Activated T-cell treated with anti-CD3 and anti-CD28 coated beads, Interleukin-2, amount 50 U/mL, for 48 hours (primary cell): ENCODE data around the gene IER5.

Experiments used
- DNase-seq, 2 experiments: peaks; one replicate each; pipeline ENCODE4 v3.0.0-alpha.2; 2020

IER5 gene

DNA sequence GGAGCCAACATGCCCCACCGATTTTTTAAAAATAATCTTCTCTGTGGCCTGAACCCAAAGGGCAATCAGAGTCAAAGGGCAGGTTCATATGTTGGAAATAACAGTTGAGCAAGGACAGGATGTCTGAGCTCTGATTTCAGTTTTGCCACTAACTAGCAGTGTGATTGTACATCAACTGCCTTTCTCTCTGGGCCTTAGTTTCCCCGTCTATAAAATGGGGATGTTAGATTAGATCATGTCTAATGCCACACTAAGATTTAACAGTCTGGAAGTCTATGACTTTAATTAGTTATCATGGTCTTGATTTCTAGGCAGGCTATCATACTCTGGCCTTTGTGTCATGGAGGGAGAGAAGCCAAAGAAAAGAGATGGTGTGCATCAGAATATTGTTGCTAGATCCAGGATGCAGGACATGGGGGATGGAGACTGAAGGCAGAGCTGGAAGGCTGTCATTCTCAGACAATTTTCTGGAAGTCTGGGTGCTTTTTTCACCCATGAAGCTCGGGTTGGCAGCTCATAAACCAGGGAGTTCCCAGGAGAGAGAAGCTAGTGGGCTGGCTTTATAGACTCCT is 28.4 kb downstream of the IER5 start:
- no peak for DNase-seq

- no peak for DNase-seq
These were observed 29.3 kb downstream of the IER5 start for GRCh38 chr1:181117648-181118449.

DNA sequence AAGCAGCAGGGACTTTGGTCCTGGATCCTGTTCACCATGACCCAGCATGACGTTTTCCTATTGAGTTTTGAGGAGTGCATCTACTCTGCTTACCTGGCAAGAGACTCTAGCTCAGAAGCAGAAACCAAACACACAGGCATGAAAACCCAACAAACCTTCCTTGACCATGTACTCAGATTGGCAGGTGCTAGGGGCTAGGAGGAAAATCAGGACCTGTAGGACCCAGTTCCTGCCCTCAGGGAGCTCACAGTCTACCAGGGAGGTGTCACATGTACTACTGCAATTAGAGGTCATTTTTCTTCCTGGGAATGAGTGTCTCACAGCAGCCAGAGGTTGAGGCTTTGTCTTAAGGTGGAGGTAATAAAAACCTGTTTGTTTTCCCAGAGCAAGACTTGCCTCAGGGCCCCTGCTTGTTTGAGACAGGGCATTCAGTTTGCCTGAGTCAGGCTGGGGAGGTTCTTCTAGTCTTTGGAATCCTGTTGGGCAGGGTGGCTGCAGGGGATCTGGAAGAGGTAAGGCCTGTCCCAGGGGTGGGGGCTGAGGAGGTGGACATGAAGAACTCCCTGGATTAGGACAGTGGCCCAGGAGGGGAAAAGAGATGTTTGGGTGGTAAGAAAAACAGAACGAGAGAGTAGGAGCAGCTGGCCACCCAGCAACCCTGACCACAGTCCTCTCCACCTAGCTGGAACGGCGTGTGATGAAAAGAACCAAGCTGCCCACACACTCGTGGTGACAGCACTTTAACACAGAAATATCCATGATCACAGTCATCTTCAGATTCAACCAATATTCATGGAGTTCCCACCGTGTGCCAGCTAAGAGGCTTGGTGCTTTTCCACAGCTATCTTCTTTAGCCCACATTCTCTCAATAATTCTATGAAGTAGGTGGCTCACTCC is 30.8 kb downstream of the IER5 start:
- no peak for DNase-seq

- no peak for DNase-seq
These were observed 32.4 kb downstream of the IER5 start for GRCh38 chr1:181120924-181121323.

DNA sequence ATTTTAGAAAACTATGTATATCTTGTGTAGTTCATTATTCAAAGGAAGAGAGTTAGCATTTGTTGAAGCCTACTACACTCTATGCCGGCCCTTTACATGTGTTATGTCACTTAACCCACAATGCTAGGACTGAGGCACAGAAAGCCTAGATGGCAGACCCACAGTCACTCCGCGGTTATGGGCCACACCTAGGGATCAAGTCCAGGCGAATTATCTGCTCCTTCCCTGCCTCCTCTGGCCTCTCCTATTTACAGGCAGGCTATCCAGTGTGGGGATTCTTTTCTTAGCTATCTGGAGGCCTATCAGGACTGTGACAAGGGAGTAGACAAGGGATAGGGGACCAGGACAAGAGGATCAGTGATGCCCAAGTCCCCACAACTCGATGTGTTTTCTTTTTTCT is 33.0 kb downstream of the IER5 start:
- DNase-seq, result no peak

GRCh38 chr1:181122222-181122621 is 33.7 kb downstream of the IER5 start:
- DNase-seq, result no peak

- no peak for DNase-seq
These were observed 34.7 kb downstream of the IER5 start for GRCh38 chr1:181123173-181123572.

GRCh38 chr1:181124291-181124751 is 35.8 kb downstream of the IER5 start:
- DNase-seq, result no peak

DNA sequence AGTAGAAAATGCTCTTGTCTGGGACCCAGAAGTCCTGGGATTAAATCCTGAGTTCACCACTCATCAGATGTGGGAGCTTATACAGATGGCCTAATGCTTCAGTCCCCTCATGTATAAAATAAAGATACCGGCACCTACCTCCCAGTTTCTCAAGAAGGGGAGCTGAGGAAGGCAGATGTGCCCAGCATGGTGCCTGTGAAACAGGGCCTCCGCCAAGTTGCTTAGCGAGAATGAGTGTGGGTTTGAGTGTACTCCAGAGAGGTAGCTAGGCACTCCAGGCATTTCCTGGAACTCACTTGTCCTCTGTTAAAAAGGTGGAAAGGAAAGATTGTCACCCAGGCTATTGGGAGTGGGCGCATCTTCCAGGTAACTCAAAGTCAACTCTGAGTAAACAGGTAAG is 37.8 kb downstream of the IER5 start:
- DNase-seq, result no peak

GRCh38 chr1:181126871-181127587 is 38.5 kb downstream of the IER5 start:
- DNase-seq, result no peak

GRCh38 chr1:181127898-181128453 is 39.5 kb downstream of the IER5 start:
- DNase-seq, result no peak

GRCh38 chr1:181128592-181129497 is 40.3 kb downstream of the IER5 start:
- DNase-seq, result no peak

- no peak for DNase-seq
These were observed 41.5 kb downstream of the IER5 start for GRCh38 chr1:181129771-181130606.

GRCh38 chr1:181131255-181131941 is 42.9 kb downstream of the IER5 start:
- no peak for DNase-seq

DNA sequence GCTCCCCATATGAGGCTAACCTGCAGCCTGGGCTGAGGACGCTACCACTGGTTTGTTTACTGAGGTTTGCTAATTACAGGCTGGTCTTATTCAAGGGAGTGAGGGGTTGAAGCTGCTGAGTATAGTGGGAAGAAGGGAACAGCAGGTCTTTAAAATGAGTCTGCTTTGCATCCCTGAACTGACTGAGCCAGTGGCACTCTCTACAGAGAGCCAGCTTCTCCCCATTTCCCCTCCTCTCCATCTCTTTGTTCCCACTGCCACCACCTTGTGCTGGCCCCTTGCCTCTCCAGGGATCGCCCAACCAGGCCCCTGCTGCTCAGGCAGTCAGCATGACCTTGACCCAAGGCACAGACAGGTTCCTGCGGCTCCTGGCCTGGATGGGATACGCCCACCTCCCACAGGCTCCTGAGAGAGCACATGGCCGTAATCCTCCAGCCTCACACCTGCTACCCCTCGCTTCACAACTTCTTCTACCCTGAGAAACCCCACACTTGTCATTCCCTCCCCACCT is 45.0 kb downstream of the IER5 start:
- no peak for DNase-seq

- DNase-seq, result no peak
These were observed 45.5 kb downstream of the IER5 start for GRCh38 chr1:181133969-181134418.

DNA sequence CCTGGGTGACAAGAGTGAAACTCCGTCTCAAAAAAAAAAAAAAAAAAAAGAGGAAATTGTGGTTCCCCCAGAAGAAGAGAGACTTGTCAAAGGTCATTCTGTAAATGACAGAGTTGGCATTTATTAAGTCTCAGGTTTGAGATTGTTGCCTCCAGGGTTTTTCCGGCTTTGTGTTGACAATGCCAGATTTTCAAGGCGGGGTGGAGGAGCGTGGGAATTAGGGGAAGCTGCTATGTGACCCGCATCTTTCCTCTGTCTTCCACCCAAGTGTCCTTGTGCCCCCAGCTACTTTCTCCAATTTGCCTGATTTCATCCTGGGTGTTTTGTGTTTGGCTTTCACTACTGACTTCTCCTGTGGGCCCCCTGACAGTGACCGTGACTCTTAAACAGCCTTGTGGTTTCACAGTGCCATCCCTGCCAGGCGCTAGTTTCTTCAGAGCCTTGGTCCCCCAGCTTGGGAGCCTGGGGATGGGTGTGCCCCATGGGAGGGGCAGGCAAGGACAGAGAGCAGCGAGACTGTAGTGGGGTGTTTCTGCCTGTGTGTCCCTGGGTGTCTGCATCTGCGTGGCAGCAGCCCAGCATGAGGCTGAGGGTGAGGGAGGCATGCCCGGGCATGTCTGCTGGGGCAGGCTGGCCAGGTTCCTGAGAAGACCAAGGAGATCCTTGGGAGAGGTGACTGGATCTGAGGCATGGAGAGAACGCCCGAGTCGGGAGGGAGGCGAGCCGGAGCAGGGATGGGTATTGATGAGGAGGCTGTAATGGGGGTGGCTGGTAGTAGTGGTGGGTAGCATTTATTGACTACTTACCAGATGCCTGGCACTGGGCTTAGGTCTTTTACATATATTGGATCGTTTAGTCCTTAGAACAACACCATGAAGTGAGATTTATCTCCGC is 46.3 kb downstream of the IER5 start:
- DNase-seq, result peak; percentile 60

GRCh38 chr1:181135437-181135731 is 46.9 kb downstream of the IER5 start:
- no peak for DNase-seq
